GM10266 (cell line): ENCODE results near the gene CDK5R1.
A peak's percentile ranks its signal among the peaks of the same experiment; 100 is the strongest.

Source experiments
- DNase-seq: peaks from one replicate; pipeline ENCODE4 v3.0.0; 2012; ENCODE audit errors: extremely low spot score
- CTCF ChIP-seq: IDR thresholded peaks from 2 replicates; pipeline ENCODE4 v1.5.1; 2012; ENCODE audit warnings: mild to moderate bottlenecking, low read depth; ENCODE audit not compliant: control insufficient read depth, insufficient read depth; ENCODE audit errors: missing control alignments

The CDK5R1 gene

GRCh38 chr17:32471652-32472051 lies 15.1 kb upstream of the CDK5R1 start:
- DNase-seq: no peak
- no peak for TF ChIP-seq CTCF

GRCh38 chr17:32475258-32475657 lies 11.5 kb upstream of the CDK5R1 start:
- no peak for TF ChIP-seq CTCF
- no peak for DNase-seq

GRCh38 chr17:32477220-32477619 lies 9.6 kb upstream of the CDK5R1 start:
- no peak for DNase-seq
- no peak for TF ChIP-seq CTCF

- DNase-seq: no peak
- TF ChIP-seq CTCF: no peak
Measured at GRCh38 chr17:32479074-32479617, 7.6 kb upstream of the CDK5R1 start.

GRCh38 chr17:32481193-32481592 lies 5.6 kb upstream of the CDK5R1 start:
- no peak for DNase-seq
- no peak for TF ChIP-seq CTCF

- no peak for TF ChIP-seq CTCF
- no peak for DNase-seq
Measured at GRCh38 chr17:32482568-32483320, 4.0 kb upstream of the CDK5R1 start.

- peak; percentile 78 for DNase-seq
- peak; percentile 94 for TF ChIP-seq CTCF
Measured at GRCh38 chr17:32483451-32484019, 3.3 kb upstream of the CDK5R1 start.
